Tibial artery (tissue), 4 donors: Measurements from ENCODE around the gene SORCS1.

Experiments
- DNase-seq, 2 donors: peaks; one replicate each; pipeline ENCODE4 v3.0.0-alpha.2; 2019
- H3K27ac ChIP-seq, 2 donors: fragments of 200-600 bp; sonication (generic) in 1 of 2; 1 replicate in 1 of 2; 2 replicates in 1 of 2; pipeline ENCODE4 v1.5.1; 2018 to 2019; ENCODE audit warnings: mild to moderate bottlenecking in 1 of 2
- H3K27me3 ChIP-seq, 2 donors: fragments of 200-600 bp; sonication (generic) in 1 of 2; one replicate each; pipeline versions ENCODE4 v1.5.1 to v1.6.0; 2016 to 2019
- H3K36me3 ChIP-seq, 3 donors: fragments of 200-600 bp; sonication (generic) in 2 of 3; one replicate each; pipeline ENCODE4 v1.5.1; 2016 to 2019; ENCODE audit warnings: mild to moderate bottlenecking in 2 of 3
- H3K4me1 ChIP-seq, 4 donors: fragments of 200-600 bp; sonication (generic) in 2 of 4; 1 replicate in 3 of 4; 2 replicates in 1 of 4; pipeline ENCODE4 v1.5.1; 2016 to 2019
- H3K4me3 ChIP-seq, 2 donors: fragments of 200-600 bp; sonication (generic) in 1 of 2; 1 replicate in 1 of 2; 2 replicates in 1 of 2; pipeline ENCODE4 v1.5.1; 2018 to 2019; ENCODE audit warnings: mild to moderate bottlenecking in 2 of 2
- H3K9me3 ChIP-seq, 3 donors: fragments of 200-600 bp; sonication (generic) in 1 of 3; one replicate each; pipeline ENCODE4 v1.5.1; 2016 to 2019
- CTCF ChIP-seq, 2 experiments: fragments of 200-600 bp in 1 of 2; fragments of 450-650 bp in 1 of 2; IDR thresholded peaks; one replicate each; pipeline ENCODE4 v1.5.1; 2017 to 2019; ENCODE audit warnings: antibody characterized with exemption in 2 of 2, mild to moderate bottlenecking in 1 of 2, moderate library complexity in 1 of 2
- intact Hi-C: fragments of 100-400 bp; cut with DNase I; formaldehyde crosslinking; loops from one replicate; pipeline ENCODE4 v1.15.0; 2023; ENCODE audit warnings: low total_unique reads

The SORCS1 gene

GRCh38 chr10:106525835-106526234 is 638.7 kb downstream of the SORCS1 start:
- intact Hi-C loops = no loop called here
- TF ChIP-seq CTCF (IDR thresholded peaks at IDR 0.05) = no peak
- Histone ChIP-seq H3K4me3 (no peak overlapping the region), H3K27ac (no peak overlapping the region), H3K4me1 (no peaks in the 10 kb centered on the region), H3K36me3 (no peaks in the 10 kb centered on the region), H3K27me3 (no peaks in the 10 kb centered on the region), H3K9me3 (no peaks in the 10 kb centered on the region)
- no peak for DNase-seq
